Measurements from ENCODE around the gene GPC6.

GPC6 gene

GRCh38 chr13:94233401-94233800 lies 1006.8 kb downstream of the GPC6 start:
- DNase-seq = no peak

DNA sequence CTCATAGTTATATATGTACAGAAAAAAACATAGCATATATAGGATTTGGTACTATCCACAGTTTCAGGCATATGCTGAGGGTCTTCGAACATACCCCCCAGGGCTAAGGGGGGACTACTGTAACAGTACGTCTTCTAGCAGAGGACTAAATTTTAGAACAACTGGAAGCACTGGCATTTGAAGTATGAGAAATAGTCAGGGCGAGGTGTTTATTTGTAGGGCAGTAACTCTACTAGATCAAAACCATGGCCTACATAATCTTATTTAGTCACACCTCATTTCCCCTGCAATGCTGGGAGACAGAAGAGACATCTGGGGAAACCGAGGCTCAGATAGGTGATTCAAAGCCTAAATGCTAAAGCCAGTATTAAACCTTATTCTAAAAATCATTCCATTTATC lies 1007.2 kb downstream of the GPC6 start:
- no peak for DNase-seq

- no peak for DNase-seq
These were observed 1008.1 kb downstream of the GPC6 start for GRCh38 chr13:94234738-94235137.

DNA sequence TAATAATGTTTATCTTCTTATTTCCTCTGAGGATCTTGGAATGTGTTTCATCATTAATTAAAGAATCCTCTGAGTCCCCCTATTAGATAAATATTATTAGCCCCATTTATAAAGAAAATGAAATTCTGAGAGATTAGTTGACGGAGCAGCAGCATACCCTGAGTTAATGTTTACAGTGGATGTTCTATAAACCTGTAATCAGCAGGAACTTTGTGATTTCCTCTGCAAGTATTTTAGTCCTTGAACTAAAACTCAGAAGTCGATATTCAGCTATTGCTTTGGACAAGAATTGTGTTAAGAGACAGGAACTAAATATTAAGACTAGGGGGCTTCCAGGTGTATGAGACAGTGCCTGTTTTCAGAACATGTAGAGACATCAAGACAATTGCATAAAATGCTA lies 1009.5 kb downstream of the GPC6 start:
- no peak for DNase-seq

- no peak for DNase-seq
These were observed 1010.3 kb downstream of the GPC6 start for GRCh38 chr13:94236872-94237271.

DNA sequence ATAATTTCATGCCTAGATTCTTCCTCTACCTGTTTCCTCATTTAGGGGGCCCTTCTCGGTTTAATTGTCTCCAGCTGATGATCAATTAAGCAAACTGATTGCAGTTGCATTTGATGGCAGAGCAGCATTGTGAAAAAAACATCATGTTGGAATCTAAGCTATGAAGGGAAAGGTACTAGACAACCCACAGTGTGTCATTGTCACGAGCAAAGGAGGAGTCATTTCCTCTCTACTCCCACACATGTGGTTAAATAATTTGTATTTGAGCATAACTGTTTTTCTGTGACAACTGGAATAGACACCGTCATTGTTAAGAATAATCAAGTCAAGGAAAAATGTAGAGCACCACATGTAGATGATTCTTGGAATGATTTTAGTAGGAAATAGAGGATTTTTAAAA lies 1012.5 kb downstream of the GPC6 start:
- no peak for DNase-seq

DNA sequence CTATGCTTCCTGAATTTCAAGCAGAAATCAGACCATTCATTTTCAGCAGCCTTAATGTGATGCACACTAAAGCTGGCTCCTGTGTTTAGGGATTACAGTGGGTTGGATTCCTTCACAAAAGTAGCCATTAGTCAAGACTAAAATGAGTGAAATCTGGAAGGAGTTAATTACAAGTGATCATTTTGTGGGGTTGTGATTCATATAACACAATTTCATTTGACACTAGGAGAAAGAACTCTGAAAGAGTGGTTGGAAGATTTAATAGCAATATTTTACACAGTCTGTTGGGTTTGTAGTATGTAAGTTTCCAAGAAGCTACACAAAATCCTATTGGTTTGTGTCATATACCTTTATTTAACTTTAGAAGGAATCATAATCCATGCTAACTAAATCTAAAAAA lies 1015.9 kb downstream of the GPC6 start:
- no peak for DNase-seq

GRCh38 chr13:94243551-94243950 lies 1016.9 kb downstream of the GPC6 start:
- no peak for DNase-seq

GRCh38 chr13:94246495-94246894 lies 1019.9 kb downstream of the GPC6 start:
- no peak for DNase-seq

DNA sequence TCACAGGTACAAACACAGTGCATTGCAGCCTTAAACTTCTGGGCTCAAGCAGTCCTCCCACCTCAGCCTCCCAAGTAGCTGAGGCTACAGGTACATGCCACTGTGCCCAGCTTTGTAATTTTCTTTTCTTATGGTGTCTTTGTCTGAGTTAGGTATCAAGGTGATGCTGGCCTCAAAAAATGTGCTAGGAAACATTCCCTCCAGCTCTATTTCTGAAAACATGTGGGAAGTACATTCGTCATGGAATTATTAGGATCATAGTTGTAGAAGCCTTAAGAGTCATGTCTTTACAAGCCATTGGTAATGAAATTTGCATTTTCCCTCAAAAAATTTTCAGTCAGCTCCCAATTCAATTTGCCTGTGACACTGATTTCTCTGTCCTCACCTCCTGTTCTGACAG lies 1021.3 kb downstream of the GPC6 start:
- DNase-seq = no peak

- DNase-seq = no peak
These were observed 1022.0 kb downstream of the GPC6 start for GRCh38 chr13:94248454-94249228.

DNA sequence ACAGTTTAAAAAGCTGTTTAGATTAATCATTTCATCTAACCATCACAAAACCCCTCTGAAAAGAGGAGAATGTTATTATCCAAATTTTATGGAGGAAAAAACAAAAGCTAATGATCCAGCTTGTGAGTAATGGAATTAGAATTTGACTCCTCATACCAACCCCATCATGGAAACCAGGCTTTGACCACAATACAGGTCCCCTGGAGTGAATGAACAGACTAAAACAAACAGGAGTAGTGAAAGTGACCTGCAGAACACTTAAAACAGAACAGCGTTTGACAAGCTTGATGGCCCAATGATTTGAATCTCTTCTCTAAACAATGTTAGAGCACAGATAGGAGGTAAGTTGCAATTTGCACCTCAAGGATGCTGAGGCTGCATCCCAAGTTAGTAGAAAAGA lies 1022.9 kb downstream of the GPC6 start:
- no peak for DNase-seq

DNA sequence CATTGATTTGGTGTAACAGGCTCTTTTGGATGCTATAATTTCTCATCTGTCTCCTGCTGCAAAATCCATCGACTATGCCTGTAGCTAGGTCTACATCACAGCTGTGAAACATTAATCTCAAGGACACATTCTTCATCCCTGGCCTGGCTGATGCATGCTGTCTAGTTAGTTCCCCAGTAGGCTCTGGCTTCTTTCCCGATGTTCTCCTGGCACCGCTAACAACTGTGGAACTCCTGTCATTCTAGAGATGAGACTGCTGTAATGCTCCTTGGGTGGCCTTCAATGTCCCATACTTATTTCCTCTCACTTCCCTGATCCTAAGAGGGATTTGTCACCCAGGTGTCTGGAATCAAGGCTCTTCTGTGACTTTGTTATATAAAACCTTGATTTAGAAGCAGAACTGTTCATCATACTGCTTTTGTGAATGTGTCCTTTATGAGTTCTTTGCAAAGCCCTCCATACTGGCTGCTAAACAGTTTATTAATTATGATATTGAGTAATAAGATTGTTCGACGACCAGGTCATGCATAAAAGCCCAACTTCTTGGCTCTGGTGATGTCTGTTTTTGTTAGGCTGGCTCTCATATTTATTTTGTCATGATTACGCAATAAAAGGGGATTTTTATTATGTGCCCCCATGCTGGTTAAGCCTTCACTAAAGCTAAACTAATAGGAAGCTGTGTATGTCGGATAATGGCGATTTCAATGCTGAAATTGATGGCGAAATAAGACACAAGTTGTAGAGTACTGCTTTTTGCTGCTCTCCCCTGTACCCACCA lies 1025.4 kb downstream of the GPC6 start:
- DNase-seq = no peak

DNA sequence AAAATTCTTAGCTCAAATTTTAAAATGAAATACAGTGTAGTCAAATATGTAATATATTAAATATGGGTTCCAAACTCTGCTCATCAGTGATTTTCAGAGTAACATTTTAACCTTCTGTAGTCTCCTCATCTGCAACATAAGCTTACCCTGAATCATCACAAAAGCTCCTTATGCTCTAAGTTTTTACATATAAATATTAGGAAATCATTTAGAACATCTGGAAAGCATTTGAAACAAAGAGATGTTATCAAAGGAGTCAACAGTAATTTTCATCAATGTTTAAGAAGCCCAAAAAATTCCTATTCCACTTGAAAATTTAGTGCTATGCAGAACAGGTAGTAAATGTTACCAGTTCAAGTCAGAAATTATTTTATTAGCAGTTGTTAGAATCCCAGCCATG lies 1028.1 kb downstream of the GPC6 start:
- no peak for DNase-seq

DNA sequence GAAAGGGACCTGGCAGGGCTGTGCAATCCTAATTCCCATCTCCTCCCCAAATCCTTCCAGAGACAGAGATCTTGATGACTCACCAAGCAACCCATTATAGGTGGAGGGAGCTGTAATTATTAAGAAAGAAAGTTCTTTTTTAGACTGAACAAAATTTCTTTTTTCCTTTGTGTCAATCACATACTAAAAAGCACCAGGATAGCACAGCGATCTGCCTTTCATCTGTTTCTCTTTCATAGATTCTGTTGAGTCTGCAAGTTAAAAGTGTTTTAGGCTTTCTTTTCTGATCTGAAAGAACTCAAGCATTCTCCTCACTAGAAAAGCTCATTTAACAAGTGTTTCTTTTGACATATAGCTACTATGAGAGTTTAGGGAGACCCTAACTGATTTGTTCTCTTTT lies 1030.1 kb downstream of the GPC6 start:
- DNase-seq = no peak

DNA sequence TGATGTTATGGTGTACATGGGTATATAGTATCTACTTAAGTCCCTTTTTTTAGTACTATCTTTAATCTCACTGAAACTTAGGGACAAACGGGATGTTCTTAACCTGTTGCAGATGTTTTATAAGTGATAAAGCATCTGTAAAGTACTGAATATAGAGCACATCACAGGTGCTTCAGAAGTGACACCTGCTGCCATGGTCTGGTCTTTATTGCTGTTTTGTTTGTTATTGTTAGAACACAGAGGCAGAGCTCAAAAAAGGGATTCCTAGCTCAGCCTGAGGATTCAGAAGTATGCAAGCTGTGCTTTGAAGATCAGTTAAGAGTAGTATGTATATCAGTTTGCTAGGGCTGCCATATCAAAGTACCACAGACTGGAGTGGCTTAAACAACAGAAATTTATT lies 1033.4 kb downstream of the GPC6 start:
- DNase-seq = no peak

DNA sequence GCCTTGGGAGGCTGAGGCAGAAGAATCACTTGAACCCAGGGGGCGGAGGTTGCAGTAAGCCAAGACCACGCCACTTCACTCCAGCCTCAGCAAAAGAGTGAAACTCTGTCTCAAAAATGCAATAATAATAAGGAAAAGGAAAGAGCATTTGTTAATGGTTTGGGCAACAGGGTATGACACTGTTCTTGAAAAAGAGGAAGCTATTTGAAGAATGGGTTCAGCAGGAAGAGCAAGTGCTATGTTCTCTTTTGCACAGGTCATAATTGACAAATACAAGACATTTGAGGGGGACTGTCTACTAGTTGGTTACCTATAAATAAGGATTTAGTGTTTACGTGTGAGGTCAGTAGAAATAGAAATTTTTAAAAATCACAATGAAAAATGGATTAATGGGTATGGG lies 1034.6 kb downstream of the GPC6 start:
- no peak for DNase-seq

DNA sequence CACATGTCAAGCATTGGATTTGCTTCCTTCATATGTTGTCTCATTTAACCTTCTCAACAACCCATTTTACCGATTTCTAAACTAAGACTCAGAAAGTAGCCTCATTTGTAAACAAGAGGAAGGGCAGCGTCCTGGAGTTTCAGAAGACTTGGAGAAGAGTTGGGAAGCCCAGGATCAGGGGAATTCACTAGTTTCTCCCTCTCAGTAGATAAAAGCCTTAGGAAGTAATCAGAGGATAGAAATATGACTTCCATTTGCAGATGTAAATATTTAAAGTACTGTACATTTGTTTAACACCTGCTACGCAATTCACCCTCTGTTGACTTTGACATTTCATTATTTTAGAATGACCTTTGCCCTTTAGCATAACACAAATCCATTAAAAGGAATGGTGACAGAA lies 1036.4 kb downstream of the GPC6 start:
- DNase-seq = no peak

DNA sequence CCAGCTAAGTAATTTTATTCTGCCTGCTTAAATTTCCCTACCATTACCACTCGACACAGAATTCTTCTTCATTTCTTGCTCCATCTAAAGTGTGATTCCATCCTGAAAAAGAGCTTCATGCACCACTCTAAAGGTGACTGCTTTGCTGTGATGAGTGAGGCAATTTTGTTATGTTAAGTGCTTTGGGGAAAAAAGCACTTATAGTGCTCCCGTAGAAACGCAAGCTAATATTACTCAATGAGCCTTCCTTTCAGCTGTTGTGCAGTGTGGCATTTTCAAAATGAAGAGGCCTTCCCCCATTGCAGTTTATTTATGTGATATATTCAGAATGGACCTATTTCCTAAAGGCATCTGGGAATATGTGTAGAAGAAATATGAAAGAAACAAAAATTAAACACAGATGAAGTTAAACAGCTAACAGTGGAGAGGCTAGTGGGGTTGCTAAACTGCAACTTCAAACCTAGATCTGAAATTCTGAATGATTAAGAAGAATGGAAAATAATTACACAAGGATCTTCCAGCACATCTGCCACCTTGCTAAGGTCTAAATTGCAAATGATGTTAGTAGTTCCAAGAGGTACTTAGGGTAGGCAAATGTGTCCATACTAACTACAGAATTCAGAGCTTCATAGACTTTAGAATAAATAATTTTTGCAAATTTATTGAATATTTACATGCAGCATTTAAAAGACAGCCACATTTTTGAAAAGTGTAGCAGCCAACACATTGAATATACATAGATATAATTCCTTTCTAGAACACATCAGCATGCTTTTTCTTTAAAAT lies 1041.2 kb downstream of the GPC6 start:
- DNase-seq = no peak

GRCh38 chr13:94268661-94269060 lies 1042.1 kb downstream of the GPC6 start:
- DNase-seq = no peak

GRCh38 chr13:94269557-94269956 lies 1043.0 kb downstream of the GPC6 start:
- no peak for DNase-seq

DNA sequence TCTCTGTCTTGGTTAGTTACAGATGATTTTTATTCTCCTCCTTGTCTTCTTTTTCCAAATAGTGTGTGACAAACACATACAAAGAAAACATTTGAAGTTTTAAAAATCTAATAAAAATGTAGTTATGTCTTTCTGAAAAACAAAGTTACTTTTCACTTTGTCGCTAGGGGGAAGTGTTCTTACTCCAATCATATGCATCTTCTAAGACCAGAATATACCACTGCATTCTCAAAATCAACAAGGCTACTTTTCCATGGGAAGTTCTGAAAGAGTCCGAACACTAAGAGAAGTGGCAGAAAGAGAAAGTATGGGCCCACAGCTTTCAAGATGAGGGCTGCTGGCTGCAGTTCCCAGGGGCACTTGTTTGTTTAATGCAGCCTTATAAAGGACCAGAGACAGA lies 1043.9 kb downstream of the GPC6 start:
- DNase-seq = no peak

DNA sequence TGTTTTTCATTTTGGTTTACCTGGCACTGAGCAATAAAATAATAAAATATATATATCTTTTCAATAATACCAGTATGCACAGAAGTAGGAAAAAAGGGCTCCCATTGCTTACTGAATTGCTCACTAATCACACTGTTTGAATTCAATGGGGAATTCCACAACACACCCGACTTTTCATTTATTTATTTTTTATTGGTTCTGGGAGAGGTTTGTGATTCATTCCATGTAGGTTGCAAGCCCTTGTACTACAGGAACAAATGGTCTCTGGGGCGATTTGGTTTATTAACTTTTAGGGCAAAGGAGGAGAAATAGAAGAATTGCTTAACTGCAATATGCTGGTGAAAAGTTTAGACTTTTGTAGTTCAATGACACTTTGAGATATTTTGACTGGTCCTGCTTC lies 1045.4 kb downstream of the GPC6 start:
- DNase-seq = no peak

DNA sequence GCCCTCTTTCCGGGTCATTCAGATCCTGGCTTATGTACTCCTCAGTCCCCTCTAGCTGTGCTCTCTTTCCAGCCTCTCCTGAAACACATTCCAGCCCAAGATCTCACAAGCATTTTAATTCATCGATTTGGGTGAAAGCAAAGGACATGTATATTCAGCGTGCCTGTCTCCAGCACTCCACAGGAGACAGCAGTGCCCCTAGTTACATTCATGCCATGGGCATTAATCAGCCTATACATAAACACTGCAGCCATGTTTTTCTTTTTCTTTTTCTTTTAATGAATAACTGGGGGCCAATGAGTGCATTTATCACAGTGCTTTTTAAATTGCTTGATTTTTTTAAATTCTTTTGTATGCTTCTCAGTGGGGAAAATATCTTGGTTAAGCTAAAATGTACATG lies 1053.7 kb downstream of the GPC6 start:
- no peak for DNase-seq

Measured in MV-4-11 (cell line).